ENCODE data around the gene IL1RL2. TPM values are rescaled to one million over a fixed set of nuclear protein-coding genes. Genes with fewer than 3 reads are reported as not detected.

Gene IL1RL2
- total RNA-seq, 4 donors from 2014 or later, result 0.35 to 0.49 TPM; not detected in 2

- H3K4me3 ChIP-seq, result no peak overlapping the region
- TF ChIP-seq POLR2A (IDR thresholded peaks at IDR 0.05), result no peak
- no peak for TF ChIP-seq CTCF (IDR thresholded peaks at IDR 0.05 in 4 of 5, conservative IDR thresholded peaks at IDR 0.05 in 1 of 5)
- intact Hi-C loops (cut with DNase I; ENCODE audit: low total_unique reads), result no loop called here
- in situ Hi-C loops (cut with MboI; ENCODE audit: low sequenced_read_pairs in 4 of 4), result no loop called here
- H3K4me1 ChIP-seq, result no peaks in the 10 kb centered on the region
- DNase-seq (no peak), ATAC-seq (no peak)
- no peaks in the 10 kb centered on the region for H3K27me3 ChIP-seq
- no peak overlapping the region for H3K27ac ChIP-seq
- H3K9me3 ChIP-seq, result no peaks in the 10 kb centered on the region
- H3K36me3 ChIP-seq, result no peaks in the 10 kb centered on the region
Observed at GRCh38 chr2:102191501-102191900, 4.7 kb downstream of the IL1RL2 start.

GRCh38 chr2:102193074-102193473 lies 6.3 kb downstream of the IL1RL2 start:
- no peak overlapping the region for H3K4me3 ChIP-seq
- no peaks in the 10 kb centered on the region for H3K9me3 ChIP-seq
- H3K27me3 ChIP-seq, result no peaks in the 10 kb centered on the region
- TF ChIP-seq POLR2A (IDR thresholded peaks at IDR 0.05) (no peak), CTCF (IDR thresholded peaks at IDR 0.05 in 4 of 5, conservative IDR thresholded peaks at IDR 0.05 in 1 of 5) (no peak)
- no peaks in the 10 kb centered on the region for H3K36me3 ChIP-seq
- no peak for ATAC-seq
- intact Hi-C loops (cut with DNase I; ENCODE audit: low total_unique reads), result no loop called here
- H3K27ac ChIP-seq, result no peak overlapping the region
- no peaks in the 10 kb centered on the region for H3K4me1 ChIP-seq
- in situ Hi-C loops (cut with MboI; ENCODE audit: low sequenced_read_pairs in 4 of 4), result no loop called here
- no peak for DNase-seq

DNA sequence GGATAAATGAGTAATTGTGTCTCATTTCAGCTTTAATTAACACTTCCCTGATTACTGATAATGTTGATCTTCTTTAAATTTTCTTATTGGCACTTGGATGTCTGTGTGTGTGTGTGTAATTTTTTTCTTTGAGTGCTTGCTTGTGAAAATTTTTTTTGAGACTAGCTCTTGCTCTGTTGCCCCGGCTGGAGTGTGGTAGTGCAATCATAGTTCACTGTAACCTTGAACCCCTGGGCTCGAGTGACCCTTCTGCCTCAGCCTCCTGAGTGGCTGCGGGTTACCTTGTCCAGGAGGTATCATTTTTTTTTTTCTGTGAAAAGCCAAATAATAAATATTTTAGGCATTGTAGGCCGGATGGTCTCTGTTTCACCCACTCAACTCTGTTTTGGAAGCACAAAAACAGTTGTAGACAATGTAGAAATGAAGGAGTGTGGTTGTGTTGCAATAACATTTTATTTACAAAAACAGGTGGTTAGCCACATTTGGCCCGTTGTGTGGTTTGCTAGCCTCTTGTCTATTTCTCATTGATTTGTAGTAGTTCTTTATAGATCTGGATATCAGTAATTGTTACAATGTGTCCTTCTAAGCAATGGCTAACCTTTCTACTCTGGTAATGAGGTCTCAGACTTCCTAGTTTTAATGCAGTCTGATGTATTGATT lies 7.9 kb downstream of the IL1RL2 start:
- TF ChIP-seq CTCF (IDR thresholded peaks at IDR 0.05 in 4 of 5, conservative IDR thresholded peaks at IDR 0.05 in 1 of 5) (no peak), POLR2A (IDR thresholded peaks at IDR 0.05) (no peak)
- Histone ChIP-seq H3K27ac (no peak overlapping the region), H3K4me1 (no peaks in the 10 kb centered on the region), H3K9me3 (no peaks in the 10 kb centered on the region), H3K4me3 (no peak overlapping the region), H3K27me3 (no peaks in the 10 kb centered on the region), H3K36me3 (no peaks in the 10 kb centered on the region)
- DNase-seq (no peak), ATAC-seq (no peak)
- in situ Hi-C loops (cut with MboI; ENCODE audit: low sequenced_read_pairs in 4 of 4), result no loop called here
- intact Hi-C loops (cut with DNase I; ENCODE audit: low total_unique reads), result no loop called here

DNA sequence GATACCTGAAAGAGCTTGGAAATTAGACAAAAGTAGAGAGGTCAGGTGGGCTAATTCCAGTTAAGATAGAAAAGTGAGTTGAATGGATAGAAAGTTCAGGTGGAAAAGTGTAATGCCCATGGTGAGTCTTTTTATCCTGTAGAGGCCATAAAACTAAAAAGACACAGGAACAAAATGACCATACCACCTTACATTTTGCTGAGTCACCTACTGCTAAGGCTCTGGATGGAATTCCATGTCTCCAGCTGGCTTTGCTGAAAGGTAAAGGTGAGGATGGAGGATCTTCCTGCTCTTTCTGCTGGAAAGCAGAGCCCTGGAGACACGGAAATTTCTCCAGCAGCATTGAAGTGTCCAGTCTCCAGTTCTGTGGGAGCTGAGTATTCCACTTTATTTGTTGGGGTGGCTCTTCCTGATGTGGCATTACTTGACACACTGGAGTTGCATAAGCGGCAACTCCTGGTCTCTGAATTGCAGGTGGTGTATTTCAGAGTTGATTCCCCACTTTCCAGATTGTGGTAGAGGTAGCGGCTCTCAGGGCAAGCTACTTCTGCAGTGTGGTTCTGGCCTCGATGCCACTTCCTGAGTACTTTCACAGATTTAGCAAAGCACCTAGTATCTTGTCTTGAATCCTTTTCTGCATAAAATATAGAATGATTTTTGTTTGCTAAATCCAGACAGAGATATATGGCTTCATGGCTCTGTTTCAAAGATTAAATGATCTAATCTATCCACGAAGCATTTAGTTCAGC lies 10.7 kb downstream of the IL1RL2 start:
- Histone ChIP-seq H3K27me3 (no peaks in the 10 kb centered on the region), H3K36me3 (no peaks in the 10 kb centered on the region), H3K4me3 (no peak overlapping the region), H3K27ac (no peak overlapping the region), H3K9me3 (no peaks in the 10 kb centered on the region), H3K4me1 (no peaks in the 10 kb centered on the region)
- ATAC-seq (no peak), DNase-seq (no peak)
- in situ Hi-C loops (cut with MboI; ENCODE audit: low sequenced_read_pairs in 4 of 4) (no loop called here), intact Hi-C loops (cut with DNase I; ENCODE audit: low total_unique reads) (no loop called here)
- TF ChIP-seq POLR2A (IDR thresholded peaks at IDR 0.05) (no peak), CTCF (IDR thresholded peaks at IDR 0.05 in 4 of 5, conservative IDR thresholded peaks at IDR 0.05 in 1 of 5) (no peak)

Data from gastrocnemius medialis (tissue), 4 donors.